CD14-positive monocyte (primary cell): Measurements from ENCODE around the gene INO80. TPM values are rescaled to one million over a fixed set of nuclear protein-coding genes. Genes with fewer than 3 reads are reported as not detected.

Experiments used
- DNase-seq, 3 donors: peaks; one replicate each; pipeline ENCODE4 v3.0.0-alpha.2; 2011 to 2022
- H2AFZ ChIP-seq: 2 replicates; pipeline ENCODE4 v1.6.0; 2012; ENCODE audit warnings: mild to moderate bottlenecking, low read depth, low read length, inconsistent platforms; ENCODE audit not compliant: insufficient read depth, poor library complexity, severe bottlenecking
- H3K27ac ChIP-seq, 2 donors: 1 replicate in 1 of 2; 2 replicates in 1 of 2; pipeline ENCODE4 v1.5.1; 2012 to 2013; ENCODE audit warnings: low read length in 2 of 2, control low read depth in 1 of 2, inconsistent platforms in 1 of 2, low read depth in 1 of 2, mild to moderate bottlenecking in 1 of 2
- H3K27me3 ChIP-seq, 2 donors: one replicate each; pipeline versions ENCODE4 v1.6.0 to v1.6.1; 2011 to 2013; ENCODE audit warnings: low read length in 2 of 2; ENCODE audit not compliant: control insufficient read depth in 2 of 2, insufficient read depth in 2 of 2
- H3K36me3 ChIP-seq, 2 donors: replicated peaks in 1 of 2; 1 replicate in 1 of 2; 2 replicates in 1 of 2; pipeline versions ENCODE4 v1.5.1 to v1.6.1; 2012 to 2013; ENCODE audit warnings: low read length in 2 of 2, control low read depth in 1 of 2, inconsistent platforms in 1 of 2, mild to moderate bottlenecking in 1 of 2; ENCODE audit not compliant: insufficient read depth in 2 of 2, control insufficient read depth in 1 of 2
- H3K4me1 ChIP-seq, 2 donors: 1 replicate in 1 of 2; 2 replicates in 1 of 2; pipeline versions ENCODE4 v1.5.1 to v1.6.1; 2012 to 2013; ENCODE audit warnings: low read length in 2 of 2, control low read depth in 1 of 2, inconsistent platforms in 1 of 2, mild to moderate bottlenecking in 1 of 2, moderate library complexity in 1 of 2; ENCODE audit not compliant: insufficient read depth in 2 of 2, control insufficient read depth in 1 of 2
- H3K4me2 ChIP-seq: replicated peaks from 2 replicates; pipeline ENCODE3; 2012; ENCODE audit warnings: low read length, moderate library complexity, mild to moderate bottlenecking; ENCODE audit not compliant: poor library complexity, severe bottlenecking; ENCODE audit errors: extremely low read depth
- H3K4me3 ChIP-seq, 3 experiments: fragments of 200-600 bp in 1 of 3; sonication (generic) in 1 of 3; replicated peaks in 1 of 3; 1 replicate in 2 of 3; 2 replicates in 1 of 3; pipeline ENCODE4 v1.5.1; 2011 to 2013; ENCODE audit warnings: low read length in 3 of 3, mild to moderate bottlenecking in 3 of 3, control low read depth in 2 of 3, low read depth in 2 of 3, inconsistent platforms in 1 of 3, moderate library complexity in 1 of 3
- H3K79me2 ChIP-seq: 2 replicates; pipeline ENCODE4 v1.6.0; 2012; ENCODE audit warnings: mild to moderate bottlenecking, control low read depth, inconsistent platforms, low read length, moderate library complexity; ENCODE audit not compliant: insufficient read depth
- H3K9ac ChIP-seq: 2 replicates; pipeline ENCODE4 v1.6.0; 2017; ENCODE audit warnings: low read length, mild to moderate bottlenecking; ENCODE audit not compliant: insufficient read depth, poor library complexity, severe bottlenecking
- H3K9me3 ChIP-seq, 2 donors: replicated peaks in 1 of 2; 1 replicate in 1 of 2; 2 replicates in 1 of 2; pipeline versions ENCODE4 v1.5.1 to v1.6.1; 2012 to 2013; ENCODE audit warnings: low read length in 2 of 2, control low read depth in 1 of 2; ENCODE audit not compliant: control insufficient read depth in 1 of 2, insufficient read depth in 1 of 2
- H4K20me1 ChIP-seq: 2 replicates; pipeline ENCODE4 v1.6.0; 2012; ENCODE audit warnings: mild to moderate bottlenecking, low read length, control low read depth, moderate library complexity; ENCODE audit not compliant: insufficient read depth
- H3K27ac Mint-ChIP-seq, 7 donors: one replicate each; pipeline ENCODE4 v1.8.0; 2020; ENCODE audit warnings: mild to moderate bottlenecking in 7 of 7, mixed read lengths in 7 of 7, moderate library complexity in 6 of 7, inconsistent platforms in 2 of 7
- H3K27me3 Mint-ChIP-seq, 3 donors: one replicate each; pipeline ENCODE4 v1.8.0; 2021 to 2022; ENCODE audit warnings: low read depth in 3 of 3, mild to moderate bottlenecking in 3 of 3, mixed read lengths in 3 of 3, moderate library complexity in 3 of 3, inconsistent platforms in 1 of 3
- H3K36me3 Mint-ChIP-seq, 2 donors: one replicate each; pipeline ENCODE4 v1.8.0; 2020; ENCODE audit warnings: mixed read lengths in 2 of 2, inconsistent platforms in 1 of 2, mild to moderate bottlenecking in 1 of 2
- H3K4me1 Mint-ChIP-seq: one replicate; pipeline ENCODE4 v1.8.0; 2020; ENCODE audit warnings: mild to moderate bottlenecking, mixed read lengths
- H3K4me3 Mint-ChIP-seq, 2 donors: one replicate each; pipeline ENCODE4 v1.8.0; 2020; ENCODE audit warnings: mild to moderate bottlenecking in 2 of 2, mixed read lengths in 2 of 2, moderate library complexity in 1 of 2
- H3K9me3 Mint-ChIP-seq, 7 donors: one replicate each; pipeline ENCODE4 v1.8.0; 2020 to 2022; ENCODE audit warnings: mixed read lengths in 7 of 7, mild to moderate bottlenecking in 6 of 7, moderate library complexity in 6 of 7, inconsistent platforms in 2 of 7
- WGBS: methylation state at CpG from one replicate; pipeline ENCODE4 v1.1.5; 2013; ENCODE audit warnings: missing lambda C conversion rate; ENCODE audit not compliant: insufficient coverage; 5-methylcytosine and 5-hydroxymethylcytosine counted together
- intact Hi-C, 2 donors: fragments of 100-400 bp; cut with micrococcal nuclease; formaldehyde crosslinking; loops; one replicate each; pipeline versions ENCODE4 v1.15.0 to v1.15.1; 2023
- polyA plus RNA-seq, 3 donors: library from polyadenylated mRNA; depleted of rRNA in 1 of 3; unstranded in 2 of 3; stranded (reverse) in 1 of 3; fragments of 300-500 nt in 2 of 3; fragments of >200 nt in 1 of 3; fragmentation: Illumina TruSeq in 2 of 3; gene quantifications; 1 replicate in 2 of 3; 2 replicates in 1 of 3; pipeline ENCODE4 v1.2.3, GENCODE V29; 2012 to 2021
- TF ChIP-seq, protein P1 (sequence below): fragments of 200-600 bp; IDR thresholded peaks from one replicate; pipeline ENCODE4 v1.8.0; 2022; ENCODE audit warnings: antibody characterized with exemption, mild to moderate bottlenecking

The INO80 gene
- polyA plus RNA-seq, 3 donors = 2.3 to 13.1 (median 2.4) TPM

DNA sequence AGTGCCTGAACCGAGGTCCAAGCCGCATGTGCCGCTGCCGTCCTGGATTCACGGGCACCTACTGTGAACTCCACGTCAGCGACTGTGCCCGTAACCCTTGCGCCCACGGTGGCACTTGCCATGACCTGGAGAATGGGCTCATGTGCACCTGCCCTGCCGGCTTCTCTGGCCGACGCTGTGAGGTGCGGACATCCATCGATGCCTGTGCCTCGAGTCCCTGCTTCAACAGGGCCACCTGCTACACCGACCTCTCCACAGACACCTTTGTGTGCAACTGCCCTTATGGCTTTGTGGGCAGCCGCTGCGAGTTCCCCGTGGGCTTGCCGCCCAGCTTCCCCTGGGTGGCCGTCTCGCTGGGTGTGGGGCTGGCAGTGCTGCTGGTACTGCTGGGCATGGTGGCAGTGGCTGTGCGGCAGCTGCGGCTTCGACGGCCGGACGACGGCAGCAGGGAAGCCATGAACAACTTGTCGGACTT is 179.8 kb downstream of the INO80 start:
- H3K9me3 ChIP-seq = peaks cover 0 to 1% of the 10 kb centered on the region in 2 donors
- no peak overlapping the region for H3K9ac ChIP-seq
- H3K36me3 ChIP-seq = no peaks in the 10 kb centered on the region
- H3K4me1 ChIP-seq = peaks cover 21 to 32% of the 10 kb centered on the region in 2 donors
- TF ChIP-seq, protein P1, sequence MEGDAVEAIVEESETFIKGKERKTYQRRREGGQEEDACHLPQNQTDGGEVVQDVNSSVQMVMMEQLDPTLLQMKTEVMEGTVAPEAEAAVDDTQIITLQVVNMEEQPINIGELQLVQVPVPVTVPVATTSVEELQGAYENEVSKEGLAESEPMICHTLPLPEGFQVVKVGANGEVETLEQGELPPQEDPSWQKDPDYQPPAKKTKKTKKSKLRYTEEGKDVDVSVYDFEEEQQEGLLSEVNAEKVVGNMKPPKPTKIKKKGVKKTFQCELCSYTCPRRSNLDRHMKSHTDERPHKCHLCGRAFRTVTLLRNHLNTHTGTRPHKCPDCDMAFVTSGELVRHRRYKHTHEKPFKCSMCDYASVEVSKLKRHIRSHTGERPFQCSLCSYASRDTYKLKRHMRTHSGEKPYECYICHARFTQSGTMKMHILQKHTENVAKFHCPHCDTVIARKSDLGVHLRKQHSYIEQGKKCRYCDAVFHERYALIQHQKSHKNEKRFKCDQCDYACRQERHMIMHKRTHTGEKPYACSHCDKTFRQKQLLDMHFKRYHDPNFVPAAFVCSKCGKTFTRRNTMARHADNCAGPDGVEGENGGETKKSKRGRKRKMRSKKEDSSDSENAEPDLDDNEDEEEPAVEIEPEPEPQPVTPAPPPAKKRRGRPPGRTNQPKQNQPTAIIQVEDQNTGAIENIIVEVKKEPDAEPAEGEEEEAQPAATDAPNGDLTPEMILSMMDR = no peak
- no peaks in the 10 kb centered on the region for H3K79me2 ChIP-seq
- H3K4me1 Mint-ChIP-seq = peaks cover 33% of the 10 kb centered on the region
- no peak overlapping the region for H3K27ac Mint-ChIP-seq
- 93% methylated on average over 29 of the region's 31 CpGs for WGBS
- H3K9me3 Mint-ChIP-seq = peaks cover 0 to under 1% (median 0%) of the 10 kb centered on the region in 7 donors
- peaks cover 1 to 2% of the 10 kb centered on the region in 2 donors for H3K36me3 Mint-ChIP-seq
- DNase-seq = no peak
- no peaks in the 10 kb centered on the region for H4K20me1 ChIP-seq
- no peak overlapping the region for H3K27ac ChIP-seq
- H3K27me3 ChIP-seq = peaks cover 6 to 18% of the 10 kb centered on the region in 2 donors
- no peak overlapping the region for H3K4me3 ChIP-seq
- no peak overlapping the region for H3K4me2 ChIP-seq
- no peak overlapping the region for H3K4me3 Mint-ChIP-seq
- H2AFZ ChIP-seq = no peak overlapping the region
- intact Hi-C loops = no loop called here
- peaks cover 20 to 33% (median 27%) of the 10 kb centered on the region in 3 donors for H3K27me3 Mint-ChIP-seq

DNA sequence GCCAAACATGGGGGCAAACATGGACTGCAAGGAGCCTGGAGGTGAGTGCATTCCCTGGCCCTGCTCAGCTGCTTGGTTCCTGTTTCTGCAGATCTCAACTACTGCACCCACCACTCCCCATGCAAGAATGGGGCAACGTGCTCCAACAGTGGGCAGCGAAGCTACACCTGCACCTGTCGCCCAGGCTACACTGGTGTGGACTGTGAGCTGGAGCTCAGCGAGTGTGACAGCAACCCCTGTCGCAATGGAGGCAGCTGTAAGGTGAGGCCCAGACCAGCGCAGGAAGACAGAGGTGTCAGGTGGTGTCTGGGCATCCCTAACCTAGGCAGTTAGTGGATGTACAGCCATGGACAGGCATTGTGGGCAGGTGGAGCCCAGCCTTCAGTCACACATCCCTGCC is 181.6 kb downstream of the INO80 start:
- DNase-seq = no peak
- no peak overlapping the region for H3K4me3 Mint-ChIP-seq
- 93% methylated on average over 6 of the region's 6 CpGs for WGBS
- H3K9ac ChIP-seq = no peak overlapping the region
- peaks cover 0 to 18% of the 10 kb centered on the region in 2 donors for H3K9me3 ChIP-seq
- H3K36me3 Mint-ChIP-seq = peaks cover 4 to 8% of the 10 kb centered on the region in 2 donors
- intact Hi-C loops = no loop called here
- H3K9me3 Mint-ChIP-seq = peaks cover 0 to 17% (median 6%) of the 10 kb centered on the region in 7 donors
- peaks cover 34 to 46% (median 45%) of the 10 kb centered on the region in 3 donors for H3K27me3 Mint-ChIP-seq
- H2AFZ ChIP-seq = no peak overlapping the region
- no peaks in the 10 kb centered on the region for H4K20me1 ChIP-seq
- peaks cover 24 to 37% of the 10 kb centered on the region in 2 donors for H3K27me3 ChIP-seq
- no peaks in the 10 kb centered on the region for H3K36me3 ChIP-seq
- no peak overlapping the region for H3K4me3 ChIP-seq
- H3K27ac Mint-ChIP-seq = no peak overlapping the region
- H3K79me2 ChIP-seq = no peaks in the 10 kb centered on the region
- peaks cover 31% of the 10 kb centered on the region for H3K4me1 Mint-ChIP-seq
- H3K27ac ChIP-seq = no peak overlapping the region
- TF ChIP-seq, protein P1 = no peak
- H3K4me1 ChIP-seq = peaks cover 20 to 29% of the 10 kb centered on the region in 2 donors
- no peak overlapping the region for H3K4me2 ChIP-seq
